ENCODE results near the gene PPP1R11. TPM values are rescaled to one million over a fixed set of nuclear protein-coding genes. Genes with fewer than 3 reads are reported as not detected.

PPP1R11 gene
- total and polyA plus RNA-seq, 2 experiments from 2014 or later, result 50.9 to 74.5 TPM

GRCh38 chr6:30111266-30111856, 44.4 kb downstream of the PPP1R11 start:
- H3K9me2 ChIP-seq (replicated peaks; ENCODE audit: insufficient read depth), result no peaks in the 10 kb centered on the region
- H3K27me3 ChIP-seq, result peaks cover 29% of the 10 kb centered on the region
- peak overlapping the region; percentile 60 for H3K4me2 ChIP-seq
- no peaks in the 10 kb centered on the region for H3K36me3 ChIP-seq (replicated peaks; ENCODE audit: insufficient read depth, low read depth)
- H3K4me1 ChIP-seq (ENCODE audit: insufficient read depth), result peaks cover 10% of the 10 kb centered on the region
- TF ChIP-seq EZH2 (IDR thresholded peaks at IDR 0.05; ENCODE audit: borderline replicate concordance), result no peak
- no peak for TF ChIP-seq CTCF (IDR thresholded peaks at IDR 0.05; ENCODE audit: poor library complexity)
- TF ChIP-seq EZH2phosphoT487 (IDR thresholded peaks at IDR 0.05; ENCODE audit: low read depth, severe bottlenecking, unreplicated experiment), result no peak
- DNase-seq (ENCODE audit: low spot score), result no peak
- H2AFZ ChIP-seq, result no peak overlapping the region
- WGBS (ENCODE audit: low lambda C conversion rate, missing lambda C conversion rate), result 85% methylated on average over 26 of the region's 27 CpGs
- peak overlapping the region; percentile 29 for H3K27ac ChIP-seq
- no peak overlapping the region for H3K4me3 ChIP-seq
- no peaks in the 10 kb centered on the region for H3K79me2 ChIP-seq
- H3K9me3 ChIP-seq (ENCODE audit: low read depth), result no peaks in the 10 kb centered on the region
- no peaks in the 10 kb centered on the region for H4K20me1 ChIP-seq (ENCODE audit: insufficient read depth, poor library complexity, severe bottlenecking)

- H3K9me3 ChIP-seq (ENCODE audit: low read depth), result no peaks in the 10 kb centered on the region
- no peak overlapping the region for H2AFZ ChIP-seq
- H3K4me3 ChIP-seq, result no peak overlapping the region
These were observed 45.5 kb downstream of the PPP1R11 start for GRCh38 chr6:30112402-30112994.

GRCh38 chr6:30113003-30113759, 46.2 kb downstream of the PPP1R11 start, which contains the start of gene TRIM31:
TSS of gene TRIM31 (minus strand) at chr6:30113090. CDS start at chr6:30112805, 285 bp downstream.
- H3K4me3 ChIP-seq, result no peak within 1 kb of the TSS
- 78% methylated on average over 3 of the region's 3 CpGs for WGBS (ENCODE audit: low lambda C conversion rate, missing lambda C conversion rate)
- no peak for TF ChIP-seq EZH2 (IDR thresholded peaks at IDR 0.05; ENCODE audit: borderline replicate concordance)
- no peak for TF ChIP-seq CTCF (IDR thresholded peaks at IDR 0.05; ENCODE audit: poor library complexity)
- no peak for TF ChIP-seq EZH2phosphoT487 (IDR thresholded peaks at IDR 0.05; ENCODE audit: low read depth, severe bottlenecking, unreplicated experiment)

More at GRCh38 chr6:30112402-30112994, 45.5 kb downstream of the PPP1R11 start:
- Histone ChIP-seq H3K79me2 (no peaks in the 10 kb centered on the region), H4K20me1 (ENCODE audit: insufficient read depth, poor library complexity, severe bottlenecking) (no peaks in the 10 kb centered on the region), H3K4me2 (peak overlapping the region; percentile 60), H3K4me1 (ENCODE audit: insufficient read depth) (peaks cover 10% of the 10 kb centered on the region), H3K9me2 (replicated peaks; ENCODE audit: insufficient read depth) (no peaks in the 10 kb centered on the region), H3K36me3 (replicated peaks; ENCODE audit: insufficient read depth, low read depth) (no peaks in the 10 kb centered on the region), H3K27me3 (peaks cover 28% of the 10 kb centered on the region), H3K27ac (peak overlapping the region; percentile 84)
- 78% methylated on average over 10 of the region's 10 CpGs for WGBS (ENCODE audit: low lambda C conversion rate, missing lambda C conversion rate)
- TF ChIP-seq CTCF (IDR thresholded peaks at IDR 0.05; ENCODE audit: poor library complexity) (no peak), EZH2phosphoT487 (IDR thresholded peaks at IDR 0.05; ENCODE audit: low read depth, severe bottlenecking, unreplicated experiment) (no peak), EZH2 (IDR thresholded peaks at IDR 0.05; ENCODE audit: borderline replicate concordance) (no peak)
- no peak for DNase-seq (ENCODE audit: low spot score)

More at GRCh38 chr6:30113003-30113759, 46.2 kb downstream of the PPP1R11 start, which contains the start of gene TRIM31:
- H3K36me3 ChIP-seq (replicated peaks; ENCODE audit: insufficient read depth, low read depth), result no peaks in the 10 kb centered on the region
- H3K79me2 ChIP-seq, result no peaks in the 10 kb centered on the region
- H3K27me3 ChIP-seq, result peaks cover 24% of the 10 kb centered on the region
- H3K27ac ChIP-seq, result peak within 1 kb of the TSS; percentile 84
- H3K9me2 ChIP-seq (replicated peaks; ENCODE audit: insufficient read depth), result no peaks in the 10 kb centered on the region
- H4K20me1 ChIP-seq (ENCODE audit: insufficient read depth, poor library complexity, severe bottlenecking), result no peaks in the 10 kb centered on the region
- H3K4me1 ChIP-seq (ENCODE audit: insufficient read depth), result peaks cover 10% of the 10 kb centered on the region
- DNase-seq (ENCODE audit: low spot score), result no peak
- H3K9me3 ChIP-seq (ENCODE audit: low read depth), result no peaks in the 10 kb centered on the region
- H3K4me2 ChIP-seq, result peak within 1 kb of the TSS; percentile 60
- H2AFZ ChIP-seq, result no peak within 1 kb of the TSS

All from hepatocyte (in vitro differentiated cells).